Vagina (tissue), 2 donors: Measurements from ENCODE around the gene MYO1A.

ENCODE experiments used
- POLR2A ChIP-seq, 2 donors: fragments of 450-650 bp; IDR thresholded peaks; one replicate each; pipeline ENCODE4 v1.6.1; 2017; ENCODE audit warnings: antibody characterized with exemption in 2 of 2, mild to moderate bottlenecking in 2 of 2, moderate library complexity in 2 of 2
- POLR2AphosphoS5 ChIP-seq, 2 donors: sonication (generic); formaldehyde crosslinking; IDR thresholded peaks; one replicate each; pipeline ENCODE4 v1.9.0; 2017; ENCODE audit warnings: antibody characterized with exemption in 2 of 2, mild to moderate bottlenecking in 2 of 2, low read depth in 1 of 2; ENCODE audit not compliant: insufficient read depth in 1 of 2
- TF ChIP-seq, protein P1 (sequence below), 3 experiments: fragments of 450-650 bp in 2 of 3; fragments of 200-600 bp in 1 of 3; sonication (generic) in 1 of 3; IDR thresholded peaks; one replicate each; pipeline ENCODE4 v1.5.1; 2017 to 2019; ENCODE audit warnings: antibody characterized with exemption in 3 of 3, mild to moderate bottlenecking in 2 of 3, moderate library complexity in 2 of 3

DNA sequence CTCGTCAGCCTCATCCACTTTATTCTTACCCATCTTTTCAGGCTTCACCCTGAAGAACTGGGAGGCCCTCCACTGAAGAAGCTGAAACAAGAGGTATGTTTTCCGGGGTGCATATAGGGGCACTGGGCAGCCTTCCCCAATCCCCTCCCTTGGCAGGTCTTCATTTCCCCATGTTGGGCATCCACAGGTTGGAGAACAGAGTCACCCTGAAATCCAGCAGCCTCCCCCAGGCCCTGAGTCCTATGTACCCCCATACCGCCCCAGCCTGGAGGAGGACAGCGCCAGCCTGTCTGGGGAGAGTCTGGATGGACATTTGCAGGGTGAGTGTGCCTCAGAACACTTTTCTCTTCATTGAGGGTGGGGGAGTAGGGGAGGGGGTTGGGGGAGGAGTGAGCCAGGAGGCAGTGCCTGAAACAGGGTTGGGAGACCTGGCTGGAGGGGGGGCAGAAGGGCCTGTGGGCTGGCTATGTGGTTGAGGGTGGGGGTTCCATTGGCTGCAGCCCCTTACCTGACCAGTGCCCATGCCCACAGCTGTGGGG lies 43.0 kb upstream of the MYO1A start:
- TF ChIP-seq POLR2AphosphoS5 (IDR thresholded peaks at IDR 0.05; ENCODE audit: insufficient read depth in 1 of 2, low read depth in 1 of 2) = no peak
- TF ChIP-seq, protein P1, sequence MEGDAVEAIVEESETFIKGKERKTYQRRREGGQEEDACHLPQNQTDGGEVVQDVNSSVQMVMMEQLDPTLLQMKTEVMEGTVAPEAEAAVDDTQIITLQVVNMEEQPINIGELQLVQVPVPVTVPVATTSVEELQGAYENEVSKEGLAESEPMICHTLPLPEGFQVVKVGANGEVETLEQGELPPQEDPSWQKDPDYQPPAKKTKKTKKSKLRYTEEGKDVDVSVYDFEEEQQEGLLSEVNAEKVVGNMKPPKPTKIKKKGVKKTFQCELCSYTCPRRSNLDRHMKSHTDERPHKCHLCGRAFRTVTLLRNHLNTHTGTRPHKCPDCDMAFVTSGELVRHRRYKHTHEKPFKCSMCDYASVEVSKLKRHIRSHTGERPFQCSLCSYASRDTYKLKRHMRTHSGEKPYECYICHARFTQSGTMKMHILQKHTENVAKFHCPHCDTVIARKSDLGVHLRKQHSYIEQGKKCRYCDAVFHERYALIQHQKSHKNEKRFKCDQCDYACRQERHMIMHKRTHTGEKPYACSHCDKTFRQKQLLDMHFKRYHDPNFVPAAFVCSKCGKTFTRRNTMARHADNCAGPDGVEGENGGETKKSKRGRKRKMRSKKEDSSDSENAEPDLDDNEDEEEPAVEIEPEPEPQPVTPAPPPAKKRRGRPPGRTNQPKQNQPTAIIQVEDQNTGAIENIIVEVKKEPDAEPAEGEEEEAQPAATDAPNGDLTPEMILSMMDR (IDR thresholded peaks at IDR 0.05) = no peak
- no peak for TF ChIP-seq POLR2A (IDR thresholded peaks at IDR 0.05)
